Liver (tissue), 9 donors: ENCODE results near the gene TAF15. TPM values are rescaled to one million over a fixed set of nuclear protein-coding genes. Genes with fewer than 3 reads are reported as not detected.
A peak's percentile ranks its signal among the peaks of the same experiment; 100 is the strongest.

Source experiments
- DNase-seq: peaks from one replicate; pipeline ENCODE4 v3.0.0-alpha.2; 2017; ENCODE audit warnings: low spot score
- H3K27ac ChIP-seq, 2 donors: one replicate each; pipeline ENCODE4 v1.7.0; 2013; ENCODE audit warnings: inconsistent platforms in 2 of 2, low read length in 2 of 2, control low read depth in 1 of 2, low read depth in 1 of 2, mild to moderate bottlenecking in 1 of 2
- H3K27me3 ChIP-seq, 4 donors: one replicate each; pipeline versions ENCODE4 v1.6.1 to v1.7.0; 2013; ENCODE audit warnings: low read length in 3 of 4, inconsistent platforms in 1 of 4, mild to moderate bottlenecking in 1 of 4, moderate library complexity in 1 of 4; ENCODE audit not compliant: control insufficient read depth in 4 of 4, insufficient read depth in 4 of 4
- H3K36me3 ChIP-seq, 4 donors: one replicate each; pipeline versions ENCODE4 v1.6.1 to v1.7.0; 2013; ENCODE audit warnings: low read length in 3 of 4, mild to moderate bottlenecking in 3 of 4, low read depth in 1 of 4, moderate library complexity in 1 of 4; ENCODE audit not compliant: control insufficient read depth in 4 of 4, insufficient read depth in 3 of 4
- H3K4me1 ChIP-seq, 4 donors: one replicate each; pipeline versions ENCODE4 v1.6.1 to v1.7.0; 2013; ENCODE audit warnings: low read length in 3 of 4, mild to moderate bottlenecking in 3 of 4, moderate library complexity in 1 of 4; ENCODE audit not compliant: control insufficient read depth in 4 of 4, insufficient read depth in 4 of 4
- H3K4me3 ChIP-seq, 3 donors: one replicate each; pipeline versions ENCODE4 v1.6.1 to v1.7.0; 2013; ENCODE audit warnings: low read length in 3 of 3, control low read depth in 1 of 3, low read depth in 1 of 3, mild to moderate bottlenecking in 1 of 3
- H3K9ac ChIP-seq, 2 donors: one replicate each; pipeline ENCODE4 v1.7.0; 2013; ENCODE audit warnings: low read length in 2 of 2, mild to moderate bottlenecking in 2 of 2, moderate library complexity in 2 of 2, control low read depth in 1 of 2, low read depth in 1 of 2
- H3K9me3 ChIP-seq, 4 donors: one replicate each; pipeline versions ENCODE4 v1.6.1 to v1.7.0; 2013; ENCODE audit warnings: low read length in 3 of 4; ENCODE audit not compliant: control insufficient read depth in 4 of 4
- ATF3 ChIP-seq: IDR thresholded peaks from 2 replicates; pipeline ENCODE4 v1.6.1; 2016; ENCODE audit warnings: antibody characterized with exemption
- FOXA1 ChIP-seq: IDR thresholded peaks from 2 replicates; pipeline ENCODE4 v1.6.1; 2016; ENCODE audit warnings: antibody characterized with exemption
- GABPA ChIP-seq, 2 donors: IDR thresholded peaks in 1 of 2; conservative IDR thresholded peaks in 1 of 2; 2 replicates each; pipeline ENCODE4 v1.6.1; 2016; ENCODE audit warnings: antibody characterized with exemption in 2 of 2, mild to moderate bottlenecking in 1 of 2, moderate library complexity in 1 of 2
- HNF4A ChIP-seq, 2 donors: conservative IDR thresholded peaks; 2 replicates each; pipeline ENCODE4 v1.6.1; 2016; ENCODE audit warnings: antibody characterized with exemption in 2 of 2, mild to moderate bottlenecking in 2 of 2
- NR2F2 ChIP-seq: IDR thresholded peaks from 2 replicates; pipeline ENCODE4 v1.6.1; 2016; ENCODE audit warnings: antibody characterized with exemption
- RAD21 ChIP-seq, 2 donors: IDR thresholded peaks; 2 replicates each; pipeline ENCODE4 v1.6.1; 2016; ENCODE audit warnings: antibody characterized with exemption in 2 of 2, mild to moderate bottlenecking in 2 of 2
- REST ChIP-seq: IDR thresholded peaks from 2 replicates; pipeline ENCODE4 v1.6.1; 2016; ENCODE audit warnings: antibody characterized with exemption, mild to moderate bottlenecking
- RXRA ChIP-seq, 2 donors: IDR thresholded peaks; 2 replicates each; pipeline ENCODE4 v1.6.1; 2017 to 2018; ENCODE audit warnings: antibody characterized with exemption in 2 of 2, mild to moderate bottlenecking in 1 of 2
- SP1 ChIP-seq: IDR thresholded peaks from 2 replicates; pipeline ENCODE4 v1.6.1; 2018; ENCODE audit warnings: antibody characterized with exemption, mild to moderate bottlenecking
- YY1 ChIP-seq: IDR thresholded peaks from 2 replicates; pipeline ENCODE4 v1.6.1; 2016; ENCODE audit warnings: antibody characterized with exemption, mild to moderate bottlenecking
- WGBS: extraction: QIAGEN DNeasy Blood & Tissue Kit; methylation state at CpG from one replicate; pipeline ENCODE4 v1.1.7; 2013; 5-methylcytosine and 5-hydroxymethylcytosine counted together
- polyA plus RNA-seq, 2 donors: library from polyadenylated mRNA; stranded (reverse) in 1 of 2; unstranded in 1 of 2; fragments of 200-250 nt in 1 of 2; fragments of >200 nt in 1 of 2; fragmentation: Nextera tagmentation in 1 of 2; extraction: Ambion mirVana in 1 of 2; gene quantifications; one replicate each; pipeline versions ENCODE4 v1.2.1 to v1.2.3, GENCODE V29; 2013 to 2015
- total RNA-seq, 2 donors: library from RNA; depleted of rRNA; stranded (reverse); fragments of >200 nt; gene quantifications; one replicate each; pipeline ENCODE4 v1.2.3, GENCODE V29; 2014
- TF ChIP-seq, protein P1 (sequence below): IDR thresholded peaks from 2 replicates; pipeline ENCODE4 v1.6.1; 2016; ENCODE audit warnings: antibody characterized with exemption
- TF ChIP-seq, protein P2 (sequence below): fragments of 150-350 bp; IDR thresholded peaks from 2 replicates; pipeline ENCODE4 v1.5.1; 2017; ENCODE audit warnings: improper control_type of control experiment, low read depth, low read length; ENCODE audit not compliant: missing input control
- donor health status: healthy.
- donor health status: healthy.
- donor health status: healthy.
- donor health status: healthy.
- donor health status: healthy.

Gene TAF15
- total and polyA plus RNA-seq, 4 donors = 13.5 to 75.0 (median 67.6) TPM

GRCh38 chr17:35847633-35848373 lies 38.5 kb downstream of the TAF15 start:
- Histone ChIP-seq H3K9me3 (no peaks in the 10 kb centered on the region), H3K27me3 (no peaks in the 10 kb centered on the region), H3K4me1 (no peaks in the 10 kb centered on the region), H3K4me3 (no peak overlapping the region), H3K27ac (no peak overlapping the region), H3K9ac (no peak overlapping the region), H3K36me3 (peaks cover 7 to 38% (median 30%) of the 10 kb centered on the region in 4 donors)
- no peak for DNase-seq
- TF ChIP-seq REST (no peak), HNF4A (conservative IDR thresholded peaks at IDR 0.05) (no peak), NR2F2 (no peak), SP1 (no peak), ATF3 (no peak), FOXA1 (no peak), YY1 (no peak), GABPA (IDR thresholded peaks at IDR 0.05 in 1 of 2, conservative IDR thresholded peaks at IDR 0.05 in 1 of 2) (no peak)
- TF ChIP-seq, protein P1, sequence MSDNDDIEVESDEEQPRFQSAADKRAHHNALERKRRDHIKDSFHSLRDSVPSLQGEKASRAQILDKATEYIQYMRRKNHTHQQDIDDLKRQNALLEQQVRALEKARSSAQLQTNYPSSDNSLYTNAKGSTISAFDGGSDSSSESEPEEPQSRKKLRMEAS = no peak
- 61% methylated on average over 4 of the region's 4 CpGs for WGBS

GRCh38 chr17:35849469-35850348 lies 40.4 kb downstream of the TAF15 start:
- 80% methylated on average over 7 of the region's 7 CpGs for WGBS
- TF ChIP-seq RAD21 (IDR thresholded peaks at IDR 0.05) (peak; percentile 83 to 86), FOXA1 (no peak), ATF3 (no peak), RXRA (IDR thresholded peaks at IDR 0.05) (peak in 1 of 2 donors; percentile 5)
- TF ChIP-seq, protein P2, sequence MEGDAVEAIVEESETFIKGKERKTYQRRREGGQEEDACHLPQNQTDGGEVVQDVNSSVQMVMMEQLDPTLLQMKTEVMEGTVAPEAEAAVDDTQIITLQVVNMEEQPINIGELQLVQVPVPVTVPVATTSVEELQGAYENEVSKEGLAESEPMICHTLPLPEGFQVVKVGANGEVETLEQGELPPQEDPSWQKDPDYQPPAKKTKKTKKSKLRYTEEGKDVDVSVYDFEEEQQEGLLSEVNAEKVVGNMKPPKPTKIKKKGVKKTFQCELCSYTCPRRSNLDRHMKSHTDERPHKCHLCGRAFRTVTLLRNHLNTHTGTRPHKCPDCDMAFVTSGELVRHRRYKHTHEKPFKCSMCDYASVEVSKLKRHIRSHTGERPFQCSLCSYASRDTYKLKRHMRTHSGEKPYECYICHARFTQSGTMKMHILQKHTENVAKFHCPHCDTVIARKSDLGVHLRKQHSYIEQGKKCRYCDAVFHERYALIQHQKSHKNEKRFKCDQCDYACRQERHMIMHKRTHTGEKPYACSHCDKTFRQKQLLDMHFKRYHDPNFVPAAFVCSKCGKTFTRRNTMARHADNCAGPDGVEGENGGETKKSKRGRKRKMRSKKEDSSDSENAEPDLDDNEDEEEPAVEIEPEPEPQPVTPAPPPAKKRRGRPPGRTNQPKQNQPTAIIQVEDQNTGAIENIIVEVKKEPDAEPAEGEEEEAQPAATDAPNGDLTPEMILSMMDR = peak; percentile 64
- Histone ChIP-seq H3K9me3 (no peaks in the 10 kb centered on the region), H3K27ac (no peak overlapping the region), H3K4me1 (no peaks in the 10 kb centered on the region), H3K27me3 (no peaks in the 10 kb centered on the region), H3K36me3 (peaks cover 2 to 24% (median 18%) of the 10 kb centered on the region in 4 donors), H3K9ac (no peak overlapping the region), H3K4me3 (no peak overlapping the region)
- DNase-seq = peak; percentile 43
